Gastrocnemius medialis (tissue), 4 donors: Measurements from ENCODE around the gene MEGF6. TPM values are rescaled to one million over a fixed set of nuclear protein-coding genes. Genes with fewer than 3 reads are reported as not detected.

Source experiments
- ATAC-seq, 2 donors: fragments of 150-250 bp; one replicate each; pipeline ENCODE4 v1.9.1; 2016
- DNase-seq, 2 donors: peaks; one replicate each; pipeline ENCODE4 v3.0.0-alpha.2; 2019
- H3K27ac ChIP-seq, 4 donors: fragments of 200-600 bp; sonication (generic); 1 replicate in 1 of 4; 2 replicates in 3 of 4; pipeline ENCODE4 v1.5.1; 2016 to 2018; ENCODE audit warnings: mild to moderate bottlenecking in 2 of 4, moderate library complexity in 1 of 4
- H3K27me3 ChIP-seq, 3 donors: fragments of 200-600 bp; sonication (generic) in 2 of 3; 1 replicate in 1 of 3; 2 replicates in 2 of 3; pipeline versions ENCODE4 v1.5.1 to v1.6.0; 2016 to 2019; ENCODE audit warnings: mild to moderate bottlenecking in 1 of 3, moderate library complexity in 1 of 3
- H3K36me3 ChIP-seq, 2 donors: fragments of 200-600 bp; sonication (generic) in 1 of 2; one replicate each; pipeline ENCODE4 v1.5.1; 2017 to 2018
- H3K4me1 ChIP-seq, 2 donors: fragments of 200-600 bp; sonication (generic) in 1 of 2; one replicate each; pipeline ENCODE4 v1.5.1; 2016 to 2017; ENCODE audit warnings: mild to moderate bottlenecking in 2 of 2
- H3K4me3 ChIP-seq, 4 donors: fragments of 200-600 bp; sonication (generic) in 3 of 4; 1 replicate in 1 of 4; 2 replicates in 3 of 4; pipeline ENCODE4 v1.5.1; 2016 to 2019; ENCODE audit warnings: mild to moderate bottlenecking in 2 of 4
- H3K9me3 ChIP-seq, 3 donors: fragments of 200-600 bp; sonication (generic) in 2 of 3; 1 replicate in 1 of 3; 2 replicates in 2 of 3; pipeline ENCODE4 v1.5.1; 2016 to 2019
- POLR2A ChIP-seq, 2 donors: fragments of 450-650 bp; IDR thresholded peaks; one replicate each; pipeline ENCODE4 v1.6.1; 2017; ENCODE audit warnings: antibody characterized with exemption in 2 of 2, mild to moderate bottlenecking in 2 of 2, moderate library complexity in 2 of 2
- in situ Hi-C, 4 donors: fragments of 200-750 bp; cut with MboI; loops; one replicate each; pipeline versions ENCODE4 v1.15.0 to v1.8.0; 2017; ENCODE audit warnings: low sequenced_read_pairs in 4 of 4
- intact Hi-C: fragments of 100-400 bp; cut with DNase I; formaldehyde crosslinking; loops from one replicate; pipeline ENCODE4 v1.15.1; 2023; ENCODE audit warnings: low total_unique reads
- total RNA-seq, 4 donors: library from RNA; depleted of rRNA; stranded (reverse); fragments of >200 nt; gene quantifications; one replicate each; pipeline versions ENCODE4 v1.1.0 to v1.2.3, GENCODE V29; 2016
- TF ChIP-seq, protein P1 (sequence below), 5 experiments: fragments of 450-650 bp in 3 of 5; fragments of 200-600 bp in 2 of 5; sonication (generic) in 2 of 5; IDR thresholded peaks in 4 of 5; conservative IDR thresholded peaks in 1 of 5; 1 replicate in 4 of 5; 2 replicates in 1 of 5; pipeline ENCODE4 v1.5.1; 2016 to 2019; ENCODE audit warnings: antibody characterized with exemption in 5 of 5, mild to moderate bottlenecking in 3 of 5, moderate library complexity in 3 of 5

MEGF6 gene
- total RNA-seq, 4 donors from 2014 or later = 1.9 to 5.7 (median 4.9) TPM

DNA sequence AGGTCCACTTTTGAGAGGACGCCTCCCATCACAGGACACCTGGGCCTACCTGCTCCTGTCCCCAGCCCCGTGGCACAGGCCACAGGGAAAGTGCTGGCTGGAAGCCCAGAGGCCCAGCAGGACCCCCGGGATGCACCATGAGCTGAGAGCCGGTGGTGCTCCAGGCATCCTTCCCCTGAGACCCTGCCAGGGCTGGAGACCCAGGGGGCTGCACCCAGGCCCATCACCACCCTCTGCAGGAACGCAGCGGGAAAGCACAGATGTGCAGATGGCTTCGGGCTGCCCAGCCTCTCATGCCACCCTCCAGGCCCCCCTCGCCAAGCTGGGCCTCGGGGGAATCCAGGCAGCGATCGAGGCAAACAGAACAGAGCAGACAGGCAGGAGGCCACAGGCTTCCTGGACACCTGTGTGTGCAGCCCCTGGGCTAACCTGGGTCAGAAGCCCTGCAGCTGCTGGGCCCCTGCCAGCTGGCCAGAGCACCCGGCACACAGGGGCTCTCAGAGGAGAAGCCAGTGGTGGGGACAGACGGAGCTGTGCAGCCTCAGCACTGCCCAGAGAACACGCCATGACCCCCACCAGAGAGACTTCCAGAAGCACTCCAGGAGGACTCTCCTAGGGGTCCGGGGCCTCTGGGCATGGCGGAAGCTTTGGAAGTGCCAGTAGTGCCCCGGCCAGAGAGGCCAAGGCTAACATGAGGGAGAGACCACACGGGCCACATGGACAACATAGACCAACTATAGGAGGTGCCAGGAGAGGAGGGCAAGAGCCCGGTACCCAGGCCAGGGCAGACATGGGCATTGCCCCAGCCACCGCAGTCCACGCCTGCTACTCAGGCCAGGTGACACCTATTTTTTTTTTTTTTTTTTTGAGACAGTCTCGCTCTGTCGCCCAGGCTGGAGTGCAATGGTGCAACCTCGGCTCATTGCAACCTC, 85.5 kb downstream of the MEGF6 start:
- ATAC-seq (no peak), DNase-seq (no peak)
- no peak overlapping the region for H3K27ac ChIP-seq
- peaks cover 20 to 25% of the 10 kb centered on the region in 2 donors for H3K4me1 ChIP-seq
- intact Hi-C loops = no loop called here
- in situ Hi-C loops = no loop called here
- no peak overlapping the region for H3K4me3 ChIP-seq
- H3K27me3 ChIP-seq = no peaks in the 10 kb centered on the region
- TF ChIP-seq, protein P1, sequence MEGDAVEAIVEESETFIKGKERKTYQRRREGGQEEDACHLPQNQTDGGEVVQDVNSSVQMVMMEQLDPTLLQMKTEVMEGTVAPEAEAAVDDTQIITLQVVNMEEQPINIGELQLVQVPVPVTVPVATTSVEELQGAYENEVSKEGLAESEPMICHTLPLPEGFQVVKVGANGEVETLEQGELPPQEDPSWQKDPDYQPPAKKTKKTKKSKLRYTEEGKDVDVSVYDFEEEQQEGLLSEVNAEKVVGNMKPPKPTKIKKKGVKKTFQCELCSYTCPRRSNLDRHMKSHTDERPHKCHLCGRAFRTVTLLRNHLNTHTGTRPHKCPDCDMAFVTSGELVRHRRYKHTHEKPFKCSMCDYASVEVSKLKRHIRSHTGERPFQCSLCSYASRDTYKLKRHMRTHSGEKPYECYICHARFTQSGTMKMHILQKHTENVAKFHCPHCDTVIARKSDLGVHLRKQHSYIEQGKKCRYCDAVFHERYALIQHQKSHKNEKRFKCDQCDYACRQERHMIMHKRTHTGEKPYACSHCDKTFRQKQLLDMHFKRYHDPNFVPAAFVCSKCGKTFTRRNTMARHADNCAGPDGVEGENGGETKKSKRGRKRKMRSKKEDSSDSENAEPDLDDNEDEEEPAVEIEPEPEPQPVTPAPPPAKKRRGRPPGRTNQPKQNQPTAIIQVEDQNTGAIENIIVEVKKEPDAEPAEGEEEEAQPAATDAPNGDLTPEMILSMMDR (IDR thresholded peaks at IDR 0.05 in 4 of 5, conservative IDR thresholded peaks at IDR 0.05 in 1 of 5) = no peak
- TF ChIP-seq POLR2A (IDR thresholded peaks at IDR 0.05) = no peak
- no peaks in the 10 kb centered on the region for H3K36me3 ChIP-seq
- no peaks in the 10 kb centered on the region for H3K9me3 ChIP-seq

DNA sequence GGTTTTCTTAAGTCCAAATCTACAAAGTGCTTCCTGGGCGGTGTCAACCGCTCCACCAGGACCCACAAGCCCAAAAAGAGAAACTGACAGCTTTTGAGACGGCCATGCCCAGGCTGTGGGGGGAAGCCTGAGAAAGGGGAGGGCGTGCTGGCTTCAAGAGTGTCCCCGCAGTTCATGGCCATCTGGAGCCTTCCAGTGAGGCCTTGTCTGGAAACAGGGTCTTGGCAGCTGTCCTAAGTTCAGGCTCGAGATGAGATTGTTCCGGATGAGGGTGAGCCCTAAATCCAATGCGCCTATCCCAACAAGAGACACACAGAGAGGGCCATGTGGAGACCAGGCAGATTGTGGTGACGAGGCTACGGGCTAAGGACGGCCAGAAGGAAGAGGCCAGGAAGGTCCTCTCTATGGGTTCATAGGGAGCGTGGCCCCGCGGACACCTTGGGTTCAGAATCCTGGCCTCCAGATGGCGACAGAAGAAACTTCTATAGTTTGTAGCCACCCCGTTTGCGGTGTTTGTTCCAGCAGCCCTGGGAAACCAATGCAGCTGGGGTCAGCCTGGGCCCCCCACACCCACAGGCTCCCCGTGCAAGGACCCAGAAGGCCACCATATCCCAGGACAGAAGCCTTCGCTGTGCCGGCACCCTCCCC, 86.6 kb downstream of the MEGF6 start:
- in situ Hi-C loops (no loop called here), intact Hi-C loops (no loop called here)
- Histone ChIP-seq H3K9me3 (no peaks in the 10 kb centered on the region), H3K36me3 (no peaks in the 10 kb centered on the region), H3K4me1 (peaks cover 8 to 14% of the 10 kb centered on the region in 2 donors), H3K27ac (no peak overlapping the region), H3K27me3 (no peaks in the 10 kb centered on the region), H3K4me3 (no peak overlapping the region)
- TF ChIP-seq, protein P1 (IDR thresholded peaks at IDR 0.05 in 4 of 5, conservative IDR thresholded peaks at IDR 0.05 in 1 of 5) = no peak
- no peak for TF ChIP-seq POLR2A (IDR thresholded peaks at IDR 0.05)
- DNase-seq = no peak
- no peak for ATAC-seq

GRCh38 chr1:3523980-3524379, 87.3 kb downstream of the MEGF6 start:
- ATAC-seq (no peak), DNase-seq (no peak)
- TF ChIP-seq, protein P1 (IDR thresholded peaks at IDR 0.05 in 4 of 5, conservative IDR thresholded peaks at IDR 0.05 in 1 of 5) = no peak
- no peak for TF ChIP-seq POLR2A (IDR thresholded peaks at IDR 0.05)
- Histone ChIP-seq H3K27me3 (no peaks in the 10 kb centered on the region), H3K4me1 (peaks cover 1 to 7% of the 10 kb centered on the region in 2 donors), H3K27ac (no peak overlapping the region), H3K9me3 (no peaks in the 10 kb centered on the region), H3K4me3 (no peak overlapping the region), H3K36me3 (no peaks in the 10 kb centered on the region)
- intact Hi-C loops = no loop called here
- in situ Hi-C loops = no loop called here

DNA sequence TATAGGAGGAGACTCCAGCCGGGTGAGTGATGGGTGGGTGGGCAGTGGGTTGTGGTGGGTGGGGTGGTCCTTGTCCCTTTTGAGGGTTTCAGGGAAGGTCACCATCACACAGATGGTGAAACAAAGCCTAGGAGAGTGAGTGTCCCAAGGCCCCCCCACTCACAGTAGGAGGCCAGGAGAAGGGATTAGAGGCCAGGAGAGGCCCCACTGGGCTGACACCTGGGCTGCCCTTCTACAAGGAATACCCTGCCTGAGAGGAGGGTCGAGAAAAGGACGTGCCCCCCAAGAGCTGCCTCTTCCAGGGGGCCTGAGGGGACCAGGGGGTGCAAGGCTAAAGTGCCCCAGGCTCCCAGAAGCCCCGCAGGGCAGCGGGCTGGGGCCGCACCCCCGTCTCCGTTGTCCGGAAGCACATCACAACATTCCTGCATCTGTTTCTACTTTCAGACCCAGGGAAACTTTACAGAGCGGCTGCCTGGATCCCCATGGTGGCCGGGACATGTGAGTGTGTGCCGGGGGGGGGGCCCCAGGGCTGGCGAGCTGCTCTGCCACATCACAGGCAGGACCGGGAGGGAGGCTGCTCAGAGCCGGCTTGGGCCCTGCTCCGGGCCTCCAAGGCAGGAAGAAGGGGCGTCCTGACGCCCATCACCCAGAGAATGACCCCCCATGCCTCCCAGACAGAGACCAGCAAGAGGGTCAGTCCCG, 88.6 kb downstream of the MEGF6 start:
- ATAC-seq (no peak), DNase-seq (no peak)
- Histone ChIP-seq H3K36me3 (no peaks in the 10 kb centered on the region), H3K27ac (no peak overlapping the region), H3K4me3 (no peak overlapping the region), H3K4me1 (no peaks in the 10 kb centered on the region), H3K9me3 (no peaks in the 10 kb centered on the region), H3K27me3 (no peaks in the 10 kb centered on the region)
- intact Hi-C loops = no loop called here
- in situ Hi-C loops = no loop called here
- TF ChIP-seq, protein P1 (IDR thresholded peaks at IDR 0.05 in 4 of 5, conservative IDR thresholded peaks at IDR 0.05 in 1 of 5) = no peak
- TF ChIP-seq POLR2A (IDR thresholded peaks at IDR 0.05) = no peak
